MM.1S (cell line): ENCODE data around the gene DSCAM.

Experiments used
- DNase-seq: peaks from one replicate; pipeline ENCODE4 v3.0.0-alpha.2; 2015
- H2AFZ ChIP-seq: fragments of 300-600 bp; sonication (generic); 2 replicates; pipeline ENCODE4 v1.6.0; 2016; ENCODE audit warnings: antibody characterized with exemption, low read length
- H3F3A ChIP-seq: fragments of 300-600 bp; sonication (generic); 2 replicates; pipeline ENCODE4 v1.6.1; 2016; ENCODE audit warnings: mild to moderate bottlenecking, antibody characterized with exemption, low read length, moderate library complexity, mixed read lengths; ENCODE audit not compliant: insufficient read depth
- H3K27ac ChIP-seq: fragments of 300-600 bp; sonication (generic); 2 replicates; pipeline ENCODE4 v1.5.1; 2016; ENCODE audit warnings: mild to moderate bottlenecking, low read length
- H3K27me3 ChIP-seq: fragments of 300-600 bp; sonication (generic); replicated peaks from 2 replicates; pipeline ENCODE4 v1.6.0; 2016; ENCODE audit warnings: low read length; ENCODE audit not compliant: insufficient read depth
- H3K36me3 ChIP-seq: fragments of 300-600 bp; sonication (generic); replicated peaks from 2 replicates; pipeline ENCODE4 v1.6.1; 2016; ENCODE audit warnings: mild to moderate bottlenecking, low read length, mixed read lengths; ENCODE audit not compliant: insufficient read depth
- H3K4me1 ChIP-seq: fragments of 300-600 bp; sonication (generic); 2 replicates; pipeline ENCODE4 v1.6.1; 2016; ENCODE audit warnings: low read length, mixed read lengths
- H3K4me2 ChIP-seq: fragments of 300-600 bp; sonication (generic); 2 replicates; pipeline ENCODE4 v1.6.0; 2016; ENCODE audit warnings: low read depth, low read length
- H3K4me3 ChIP-seq: fragments of 300-600 bp; sonication (generic); 2 replicates; pipeline ENCODE4 v1.5.1; 2016; ENCODE audit warnings: low read length, mixed read lengths
- H3K79me2 ChIP-seq: fragments of 300-600 bp; sonication (generic); 2 replicates; pipeline ENCODE4 v1.6.1; 2016; ENCODE audit warnings: mixed run types, low read length, mixed read lengths
- H3K9ac ChIP-seq: fragments of 300-600 bp; sonication (generic); 2 replicates; pipeline ENCODE4 v1.6.1; 2016; ENCODE audit warnings: low read length, mixed read lengths
- H3K9me2 ChIP-seq: fragments of 300-600 bp; sonication (generic); replicated peaks from 2 replicates; pipeline ENCODE4 v1.6.1; 2016; ENCODE audit warnings: mild to moderate bottlenecking, low read length, mixed read lengths; ENCODE audit not compliant: insufficient read depth
- H3K9me3 ChIP-seq: fragments of 300-600 bp; sonication (generic); replicated peaks from 2 replicates; pipeline ENCODE4 v1.6.1; 2016; ENCODE audit warnings: mild to moderate bottlenecking, low read length, mixed read lengths; ENCODE audit not compliant: insufficient read depth
- H4K20me1 ChIP-seq: fragments of 300-600 bp; sonication (generic); 2 replicates; pipeline ENCODE4 v1.6.1; 2016; ENCODE audit warnings: mild to moderate bottlenecking, low read length, moderate library complexity, mixed read lengths; ENCODE audit not compliant: insufficient read depth
- CTCF ChIP-seq: fragments of 300-600 bp; sonication (generic); IDR thresholded peaks from 2 replicates; pipeline ENCODE4 v1.5.1; 2016; ENCODE audit warnings: antibody characterized with exemption, low read length, mixed read lengths
- EZH2 ChIP-seq: fragments of 300-600 bp; sonication (generic); optimal IDR thresholded peaks from 2 replicates; pipeline ENCODE3; 2017; ENCODE audit warnings: low read depth, mild to moderate bottlenecking, antibody characterized with exemption, low read length, mixed read lengths
- EZH2phosphoT487 ChIP-seq: fragments of 300-600 bp; sonication (generic); IDR thresholded peaks from 2 replicates; pipeline ENCODE4 v1.6.1; 2018; ENCODE audit warnings: antibody characterized with exemption, low read length

DSCAM gene

DNA sequence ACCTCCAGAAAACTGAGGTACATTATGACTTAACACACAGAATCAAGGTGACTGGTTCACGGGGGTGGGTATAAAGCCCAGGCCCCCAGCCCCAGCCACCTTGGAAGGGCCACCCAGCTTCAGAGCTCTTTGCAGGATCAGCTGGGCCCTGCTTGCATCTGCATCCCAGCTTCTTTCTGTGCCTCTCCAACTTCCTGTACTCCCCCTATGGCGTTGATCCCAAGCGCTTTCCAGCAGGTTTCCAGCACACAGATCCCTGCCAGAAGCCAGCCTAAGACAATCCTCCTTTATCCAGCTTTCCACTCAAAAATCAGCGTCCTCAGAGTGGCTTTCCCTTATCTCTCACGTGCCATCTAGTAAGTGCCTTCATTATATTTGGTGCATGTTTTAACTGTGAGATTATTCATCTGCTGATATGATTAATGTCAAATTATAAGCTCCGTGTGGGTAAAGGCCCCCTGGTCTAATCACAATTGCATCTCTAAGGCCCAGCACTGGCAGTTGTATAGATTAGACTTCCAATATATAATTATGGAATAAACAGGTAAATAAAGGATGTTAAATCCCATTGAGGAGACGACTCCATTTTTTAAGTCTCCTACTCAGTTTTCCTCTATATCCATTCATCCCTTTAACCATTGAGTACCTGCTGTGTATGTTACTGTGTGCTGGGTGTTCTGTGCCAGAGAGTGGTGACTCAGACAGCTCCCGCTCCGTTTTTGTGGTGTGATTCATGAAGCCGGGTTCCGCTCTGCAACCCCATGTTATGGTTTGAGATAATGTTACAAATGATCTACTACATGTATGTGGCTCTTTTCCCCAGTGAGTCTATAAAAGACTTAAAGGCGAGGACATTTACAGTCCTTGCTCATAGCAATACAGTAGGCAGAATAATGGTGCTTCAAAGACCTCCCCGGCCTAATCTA is 592.2 kb downstream of the DSCAM start:
- Histone ChIP-seq H3K79me2 (no peaks in the 10 kb centered on the region), H3K9me2 (no peaks in the 10 kb centered on the region), H3K9ac (no peak overlapping the region), H3K4me3 (no peak overlapping the region), H3K9me3 (no peaks in the 10 kb centered on the region), H3K27me3 (no peaks in the 10 kb centered on the region), H3K4me1 (no peaks in the 10 kb centered on the region), H3F3A (no peaks in the 10 kb centered on the region), H4K20me1 (no peaks in the 10 kb centered on the region), H3K27ac (no peak overlapping the region), H2AFZ (no peak overlapping the region), H3K36me3 (no peaks in the 10 kb centered on the region), H3K4me2 (no peak overlapping the region)
- TF ChIP-seq EZH2 = no peak
- no peak for TF ChIP-seq CTCF
- no peak for TF ChIP-seq EZH2phosphoT487
- no peak for DNase-seq

- no peaks in the 10 kb centered on the region for H3K36me3 ChIP-seq
- H3F3A ChIP-seq = no peaks in the 10 kb centered on the region
- H3K9me2 ChIP-seq = no peaks in the 10 kb centered on the region
- no peak overlapping the region for H3K4me2 ChIP-seq
- no peak overlapping the region for H3K9ac ChIP-seq
- H2AFZ ChIP-seq = no peak overlapping the region
- no peaks in the 10 kb centered on the region for H4K20me1 ChIP-seq
- H3K79me2 ChIP-seq = no peaks in the 10 kb centered on the region
- no peaks in the 10 kb centered on the region for H3K9me3 ChIP-seq
- TF ChIP-seq EZH2phosphoT487 (no peak), CTCF (no peak), EZH2 (no peak)
- H3K4me1 ChIP-seq = no peaks in the 10 kb centered on the region
- no peaks in the 10 kb centered on the region for H3K27me3 ChIP-seq
- no peak overlapping the region for H3K4me3 ChIP-seq
- H3K27ac ChIP-seq = no peak overlapping the region
- DNase-seq = no peak
Observed at GRCh38 chr21:40253112-40253511, 593.8 kb downstream of the DSCAM start.

DNA sequence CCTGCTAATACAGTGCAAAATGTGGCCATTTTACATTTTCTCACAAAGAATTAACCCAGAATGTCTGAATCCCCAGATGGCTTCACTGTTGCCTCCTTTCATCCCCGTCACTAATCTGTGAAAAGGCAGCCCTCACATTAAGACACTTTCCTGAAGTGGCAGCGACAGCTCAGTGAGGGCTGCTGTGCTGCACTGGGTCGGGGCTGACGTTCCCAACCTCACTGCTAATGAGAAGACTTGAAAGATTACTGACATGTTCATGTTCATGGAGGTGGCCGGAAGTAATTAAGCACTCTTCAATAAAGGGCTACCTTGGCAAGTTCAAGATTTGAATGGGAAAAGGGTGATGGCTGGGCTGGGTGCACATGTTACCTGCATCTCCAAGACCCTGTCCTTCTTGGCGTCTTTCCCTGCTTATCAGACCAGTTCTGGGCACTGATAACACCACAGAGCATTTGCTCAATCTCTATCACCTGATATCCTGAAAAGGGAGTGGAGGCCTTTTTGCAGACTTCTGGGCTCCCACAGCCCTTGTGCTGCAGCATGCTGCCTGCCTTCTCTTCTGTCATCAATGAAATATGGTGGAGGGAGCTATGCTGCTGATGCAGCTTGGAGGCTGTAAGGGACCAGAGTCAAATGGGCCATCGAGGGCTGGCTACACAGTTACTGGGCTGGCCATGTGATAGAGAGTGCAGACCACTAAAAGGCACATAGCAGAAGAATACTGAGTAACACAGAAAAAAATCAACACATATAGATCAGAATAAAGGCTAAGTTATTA is 596.3 kb downstream of the DSCAM start:
- Histone ChIP-seq H3K36me3 (no peaks in the 10 kb centered on the region), H3K4me3 (no peak overlapping the region), H3K9me2 (no peaks in the 10 kb centered on the region), H3K4me2 (no peak overlapping the region), H4K20me1 (no peaks in the 10 kb centered on the region), H3K27ac (no peak overlapping the region), H3K27me3 (no peaks in the 10 kb centered on the region), H3K9me3 (no peaks in the 10 kb centered on the region), H2AFZ (no peak overlapping the region), H3K79me2 (no peaks in the 10 kb centered on the region), H3F3A (no peaks in the 10 kb centered on the region), H3K9ac (no peak overlapping the region), H3K4me1 (no peaks in the 10 kb centered on the region)
- TF ChIP-seq EZH2phosphoT487 (no peak), CTCF (no peak), EZH2 (no peak)
- no peak for DNase-seq
